Ecto neural progenitor cell (in vitro differentiated cells): ENCODE measurements around the gene ANKRD52.
"Not testable (repeated sequence)": the region's sequence is repeated elsewhere in the genome, so short reads cannot be mapped to it uniquely, and the experiment has no call there.

Experiments
- DNase-seq: peaks from one replicate; pipeline ENCODE4 v3.0.0-alpha.2; 2018; ENCODE audit warnings: low spot score

ANKRD52 gene

GRCh38 chr12:56258068-56258819 lies at the start of gene ANKRD52:
Gene ANKRD52, minus strand, starts transcription at chr12:56258384. Its CDS starts 115 bp downstream, at chr12:56258269.
- peak; percentile 93 for DNase-seq

- DNase-seq: no peak
These were observed 49.2 kb upstream of the ANKRD52 start for GRCh38 chr12:56307221-56307965.

GRCh38 chr12:56304872-56305590 lies 46.8 kb upstream of the ANKRD52 start:
- no peak for DNase-seq

- no peak for DNase-seq
These were observed 46.1 kb upstream of the ANKRD52 start for GRCh38 chr12:56304276-56304675.

- no peak for DNase-seq
These were observed 42.7 kb upstream of the ANKRD52 start for GRCh38 chr12:56300644-56301464.

- DNase-seq: peak; percentile 100
These were observed 41.9 kb upstream of the ANKRD52 start, which contains the start of gene CS for GRCh38 chr12:56299853-56300643. Gene CS, minus strand, starts transcription at chr12:56300330. Its CDS starts 129 bp downstream, at chr12:56300201.

- DNase-seq: peak; percentile 50
These were observed 41.2 kb upstream of the ANKRD52 start for GRCh38 chr12:56299308-56299852.

GRCh38 chr12:56298828-56299227 lies 40.6 kb upstream of the ANKRD52 start:
- DNase-seq: no peak

GRCh38 chr12:56297400-56297799 lies 39.2 kb upstream of the ANKRD52 start:
- no peak for DNase-seq

GRCh38 chr12:56296295-56296694 lies 38.1 kb upstream of the ANKRD52 start:
- DNase-seq: no peak

- DNase-seq: no peak
These were observed 35.6 kb upstream of the ANKRD52 start for GRCh38 chr12:56293795-56294194.

- no peak for DNase-seq
These were observed 30.7 kb upstream of the ANKRD52 start for GRCh38 chr12:56288705-56289387.

- no peak for DNase-seq
These were observed 28.1 kb upstream of the ANKRD52 start for GRCh38 chr12:56286044-56286830.

- DNase-seq: not testable (repeated sequence)
These were observed 26.1 kb upstream of the ANKRD52 start for GRCh38 chr12:56284263-56284662.

GRCh38 chr12:56282579-56282978 lies 24.4 kb upstream of the ANKRD52 start:
- no peak for DNase-seq

GRCh38 chr12:56282030-56282429 lies 23.8 kb upstream of the ANKRD52 start:
- DNase-seq: no peak

GRCh38 chr12:56280849-56281248 lies 22.7 kb upstream of the ANKRD52 start:
- no peak for DNase-seq

- DNase-seq: no peak
These were observed 20.7 kb upstream of the ANKRD52 start for GRCh38 chr12:56278905-56279304.

GRCh38 chr12:56274299-56274698 lies 16.1 kb upstream of the ANKRD52 start:
- DNase-seq: no peak
